GM23248 (cell line): ENCODE results near the gene ADGRG7. TPM values are rescaled to one million over a fixed set of nuclear protein-coding genes. Genes with fewer than 3 reads are reported as not detected.
A peak's percentile ranks its signal among the peaks of the same experiment; 100 is the strongest.

Source experiments
- DNase-seq: peaks from one replicate; pipeline ENCODE4 v3.0.0-alpha.2; 2015
- H2AFZ ChIP-seq: fragments of 200-600 bp; sonication (generic); 2 replicates; pipeline ENCODE4 v1.6.1; 2016; ENCODE audit warnings: antibody characterized with exemption
- H3F3A ChIP-seq: fragments of 200-600 bp; sonication (generic); 2 replicates; pipeline ENCODE4 v1.6.1; 2016; ENCODE audit warnings: mild to moderate bottlenecking, antibody characterized with exemption, mixed run types; ENCODE audit not compliant: insufficient read depth
- H3K27ac ChIP-seq: fragments of 200-600 bp; sonication (generic); 2 replicates; pipeline ENCODE4 v1.5.1; 2016; ENCODE audit warnings: mild to moderate bottlenecking
- H3K27me3 ChIP-seq: fragments of 200-600 bp; sonication (generic); replicated peaks from 2 replicates; pipeline ENCODE4 v1.6.1; 2016; ENCODE audit warnings: mild to moderate bottlenecking; ENCODE audit not compliant: insufficient read depth
- H3K36me3 ChIP-seq: fragments of 200-600 bp; sonication (generic); 2 replicates; pipeline ENCODE4 v1.6.1; 2016; ENCODE audit warnings: low read depth, mild to moderate bottlenecking
- H3K4me1 ChIP-seq: fragments of 200-600 bp; sonication (generic); 2 replicates; pipeline ENCODE4 v1.6.1; 2016; ENCODE audit warnings: mild to moderate bottlenecking; ENCODE audit not compliant: insufficient read depth
- H3K4me2 ChIP-seq: fragments of 200-600 bp; sonication (generic); one replicate; pipeline ENCODE4 v1.6.1; 2016; ENCODE audit warnings: mild to moderate bottlenecking; ENCODE audit not compliant: unreplicated experiment
- H3K4me3 ChIP-seq: fragments of 200-600 bp; sonication (generic); 2 replicates; pipeline ENCODE4 v1.5.1; 2016; ENCODE audit warnings: mild to moderate bottlenecking
- H3K79me2 ChIP-seq: fragments of 200-600 bp; sonication (generic); 2 replicates; pipeline ENCODE4 v1.6.1; 2016; ENCODE audit warnings: mild to moderate bottlenecking; ENCODE audit not compliant: insufficient read depth
- H3K9ac ChIP-seq: fragments of 200-600 bp; sonication (generic); 2 replicates; pipeline ENCODE4 v1.6.1; 2016; ENCODE audit warnings: mild to moderate bottlenecking
- H3K9me2 ChIP-seq: fragments of 200-600 bp; sonication (generic); 2 replicates; pipeline ENCODE4 v1.6.1; 2016; ENCODE audit warnings: mixed run types, mild to moderate bottlenecking, moderate library complexity; ENCODE audit not compliant: insufficient read depth
- H3K9me3 ChIP-seq: fragments of 200-600 bp; sonication (generic); one replicate; pipeline ENCODE4 v1.6.1; 2017; ENCODE audit warnings: low read depth
- H4K20me1 ChIP-seq: fragments of 200-600 bp; sonication (generic); 2 replicates; pipeline ENCODE4 v1.6.0; 2016; ENCODE audit not compliant: insufficient read depth
- EZH2 ChIP-seq: fragments of 200-600 bp; sonication (generic); IDR thresholded peaks from 2 replicates; pipeline ENCODE4 v1.6.1; 2018; ENCODE audit warnings: antibody characterized with exemption, mild to moderate bottlenecking; ENCODE audit not compliant: insufficient read depth, poor library complexity, severe bottlenecking
- EZH2phosphoT487 ChIP-seq: fragments of 200-600 bp; sonication (generic); IDR thresholded peaks from 2 replicates; pipeline ENCODE4 v1.6.1; 2018; ENCODE audit warnings: antibody characterized with exemption, moderate library complexity, mild to moderate bottlenecking, low read depth; ENCODE audit not compliant: insufficient read depth
- WGBS, 2 experiments: methylation state at CpG; one replicate each; pipeline ENCODE4 v1.1.6; 2015 to 2017; ENCODE audit warnings: low lambda C conversion rate in 2 of 2, low coverage in 1 of 2; ENCODE audit errors: missing lambda C conversion rate in 2 of 2; 5-methylcytosine and 5-hydroxymethylcytosine counted together
- in situ Hi-C: fragments of 300-500 bp; cut with MboI; formaldehyde crosslinking; loops from 2 replicates; pipeline ENCODE4 v1.15.0; 2020
- polyA plus RNA-seq: library from polyadenylated mRNA; unstranded; fragments of >200 nt; fragmentation: Nextera tagmentation; extraction: Ambion mirVana; gene quantifications from 2 replicates; pipeline ENCODE4 v1.2.1, GENCODE V29; 2016
- total RNA-seq: library from RNA; depleted of rRNA; stranded (reverse); fragments of >200 nt; shearing (Covaris generic); gene quantifications from 2 replicates; pipeline ENCODE4 v1.2.3, GENCODE V29; 2014

The ADGRG7 gene
- total and polyA plus RNA-seq, 2 experiments from 2014 or later, result not detected

DNA sequence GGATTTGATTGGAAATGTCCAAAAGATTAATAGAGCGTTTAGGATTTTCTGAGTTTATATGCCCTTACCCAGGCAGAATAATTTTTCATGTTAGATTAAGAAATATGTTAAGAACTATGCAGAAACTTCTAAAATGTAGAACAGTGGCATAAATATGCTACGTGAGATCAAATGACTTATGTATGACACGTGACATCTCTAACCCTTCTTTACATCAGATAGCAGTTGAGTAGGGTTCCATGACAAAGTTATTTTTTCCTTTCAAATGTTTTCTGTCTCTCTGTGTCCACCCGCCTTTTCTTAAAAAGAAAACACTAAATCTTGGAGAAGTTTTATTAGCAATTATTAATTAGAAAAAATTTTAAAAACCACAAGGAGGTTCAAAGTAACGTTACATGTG lies 91.3 kb downstream of the ADGRG7 start:
- no peaks in the 10 kb centered on the region for H3F3A ChIP-seq
- H3K36me3 ChIP-seq, result no peaks in the 10 kb centered on the region
- 64 to 65% methylated on average over 5 of the region's 5 CpGs for WGBS, 2 experiments
- H3K79me2 ChIP-seq, result no peaks in the 10 kb centered on the region
- no peak overlapping the region for H3K4me3 ChIP-seq
- no peaks in the 10 kb centered on the region for H3K9me2 ChIP-seq
- no peak overlapping the region for H3K9ac ChIP-seq
- no peaks in the 10 kb centered on the region for H3K9me3 ChIP-seq
- in situ Hi-C loops, result no loop called here
- DNase-seq, result no peak
- no peaks in the 10 kb centered on the region for H3K4me1 ChIP-seq
- H3K27me3 ChIP-seq, result peaks cover 27% of the 10 kb centered on the region
- H2AFZ ChIP-seq, result no peak overlapping the region
- no peaks in the 10 kb centered on the region for H4K20me1 ChIP-seq
- no peak overlapping the region for H3K27ac ChIP-seq
- TF ChIP-seq EZH2, result no peak
- TF ChIP-seq EZH2phosphoT487, result no peak
- no peak overlapping the region for H3K4me2 ChIP-seq

DNA sequence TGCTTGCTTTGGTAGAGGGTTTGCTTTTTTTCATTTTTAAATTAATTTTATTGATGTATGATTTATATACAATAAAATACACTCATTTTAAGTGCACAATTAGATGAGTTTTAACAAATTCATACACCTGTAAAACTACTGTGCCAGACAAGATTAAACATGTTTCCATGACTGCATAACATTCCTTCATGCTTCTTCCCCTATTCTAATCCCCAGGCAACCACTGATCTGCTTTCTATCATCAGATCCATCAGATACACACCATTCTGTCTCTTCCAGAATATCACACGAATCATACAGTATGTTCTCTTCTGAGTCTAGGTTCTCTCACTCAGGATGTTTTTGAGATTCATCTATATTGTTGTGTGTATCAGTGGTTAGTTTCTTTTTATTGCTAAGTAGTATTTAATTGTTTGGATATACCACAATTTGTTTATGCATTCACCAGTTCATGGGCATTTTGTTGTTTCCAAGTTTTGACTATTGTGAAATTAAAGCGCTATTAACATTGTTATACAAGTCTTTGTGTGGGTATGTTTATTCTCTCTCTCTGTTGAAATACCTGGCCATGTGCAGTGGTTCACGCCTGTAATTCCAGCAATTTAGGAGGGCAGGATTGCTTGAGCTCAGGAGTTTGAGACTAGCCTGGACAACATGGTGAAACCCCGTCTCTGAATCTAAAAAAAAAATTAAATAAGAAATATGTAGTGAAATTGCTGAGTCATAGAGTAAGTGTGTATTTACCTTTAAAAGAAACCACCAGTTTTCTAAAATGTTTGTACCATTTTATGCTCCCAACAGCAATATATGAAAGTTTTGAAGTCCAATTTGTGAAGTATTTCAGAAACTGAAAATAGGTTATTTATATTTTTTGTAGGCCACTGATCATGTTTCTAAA lies 92.9 kb downstream of the ADGRG7 start:
- H3K9me2 ChIP-seq, result no peaks in the 10 kb centered on the region
- 55 to 58% methylated on average over 4 of the region's 4 CpGs for WGBS, 2 experiments
- in situ Hi-C loops, result no loop called here

DNA sequence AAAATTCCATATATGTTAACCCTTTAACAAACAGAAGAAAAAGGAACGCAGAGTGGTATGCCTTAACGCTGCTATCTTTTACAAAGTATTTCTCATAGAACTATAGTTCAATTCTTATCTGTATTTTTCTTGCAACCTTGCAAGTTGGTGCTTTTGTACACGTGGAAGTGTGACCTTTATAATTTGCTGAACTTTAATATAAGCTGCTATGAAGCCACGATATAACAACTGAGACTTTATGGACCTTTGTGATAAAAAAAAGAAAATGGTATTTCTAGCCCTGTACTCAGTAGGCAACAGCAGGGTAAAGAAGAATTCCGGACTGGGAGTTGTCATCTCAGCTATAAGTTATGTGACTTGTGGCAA lies 93.6 kb downstream of the ADGRG7 start:
- Histone ChIP-seq H3K36me3 (no peaks in the 10 kb centered on the region), H2AFZ (no peak overlapping the region), H3F3A (peaks cover 5% of the 10 kb centered on the region; the same call in 1 of the 2 replicates), H3K9ac (no peak overlapping the region), H3K4me2 (no peak overlapping the region), H3K27ac (no peak overlapping the region), H3K4me3 (no peak overlapping the region), H3K9me3 (no peaks in the 10 kb centered on the region), H3K79me2 (no peaks in the 10 kb centered on the region), H4K20me1 (no peaks in the 10 kb centered on the region), H3K27me3 (peaks cover 27% of the 10 kb centered on the region; the same call in 1 of the 2 replicates), H3K9me2 (no peaks in the 10 kb centered on the region), H3K4me1 (peaks cover 10% of the 10 kb centered on the region; the same call in 1 of the 2 replicates)
- DNase-seq, result no peak
- in situ Hi-C loops, result no loop called here
- TF ChIP-seq EZH2 (no peak), EZH2phosphoT487 (no peak)
- 63 to 65% methylated on average over 5 of the region's 5 CpGs for WGBS, 2 experiments

More for the DNA sequence above, 92.9 kb downstream of the ADGRG7 start:
- peaks cover 5% of the 10 kb centered on the region; the same call in 1 of the 2 replicates for H3F3A ChIP-seq
- no peak for TF ChIP-seq EZH2phosphoT487
- TF ChIP-seq EZH2, result no peak
- peaks cover 27% of the 10 kb centered on the region; the same call in 1 of the 2 replicates for H3K27me3 ChIP-seq
- no peaks in the 10 kb centered on the region for H3K9me3 ChIP-seq
- no peaks in the 10 kb centered on the region for H3K79me2 ChIP-seq
- no peak overlapping the region for H3K4me3 ChIP-seq
- no peak overlapping the region for H3K9ac ChIP-seq
- no peak overlapping the region for H3K27ac ChIP-seq
- peak overlapping the region; percentile 30; the same call in 1 of the 2 replicates for H2AFZ ChIP-seq
- H3K36me3 ChIP-seq, result no peaks in the 10 kb centered on the region
- H3K4me2 ChIP-seq, result no peak overlapping the region
- peaks cover 10% of the 10 kb centered on the region; the same call in 1 of the 2 replicates for H3K4me1 ChIP-seq
- no peaks in the 10 kb centered on the region for H4K20me1 ChIP-seq
- DNase-seq, result no peak

DNA sequence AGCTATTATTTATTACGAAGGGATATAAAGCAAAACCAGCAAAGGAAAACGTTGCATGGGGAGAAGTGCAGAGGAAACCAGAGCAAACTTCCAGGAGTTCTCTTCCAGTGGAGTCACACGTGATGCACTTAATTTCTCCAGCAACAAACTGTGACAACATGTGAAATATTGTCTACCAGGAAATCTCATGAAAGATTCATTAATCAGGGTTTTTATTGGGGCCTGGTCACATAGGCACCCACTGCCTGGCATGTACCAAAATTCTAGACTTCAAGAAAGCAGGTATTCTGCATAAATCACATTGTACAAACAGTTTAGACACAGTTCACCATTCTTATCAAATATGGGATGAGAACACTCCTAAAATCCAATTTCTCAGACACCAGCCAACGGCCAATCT lies 94.5 kb downstream of the ADGRG7 start:
- H3F3A ChIP-seq, result peaks cover 11% of the 10 kb centered on the region; the same call in 1 of the 2 replicates
- WGBS, 2 experiments, result 47 to 64% methylated on average over 4 of the region's 4 CpGs
- H2AFZ ChIP-seq, result no peak overlapping the region
- no peaks in the 10 kb centered on the region for H3K9me3 ChIP-seq
- H3K27me3 ChIP-seq, result peaks cover 20% of the 10 kb centered on the region; the same call in 1 of the 2 replicates
- no peaks in the 10 kb centered on the region for H4K20me1 ChIP-seq
- in situ Hi-C loops, result no loop called here
- H3K36me3 ChIP-seq, result no peaks in the 10 kb centered on the region
- no peak overlapping the region for H3K4me3 ChIP-seq
- no peaks in the 10 kb centered on the region for H3K79me2 ChIP-seq
- H3K4me1 ChIP-seq, result peaks cover 14% of the 10 kb centered on the region; the same call in 1 of the 2 replicates
- no peak overlapping the region for H3K27ac ChIP-seq
- TF ChIP-seq EZH2 (no peak), EZH2phosphoT487 (no peak)
- no peak overlapping the region for H3K9ac ChIP-seq
- no peak overlapping the region for H3K4me2 ChIP-seq
- DNase-seq, result no peak
- no peaks in the 10 kb centered on the region for H3K9me2 ChIP-seq
